GM12878 (cell line): ENCODE results near the gene SMPD3. TPM values are rescaled to one million over a fixed set of nuclear protein-coding genes. Genes with fewer than 3 reads are reported as not detected.

Source experiments
- ATAC-seq: fragments of 200-7000 bp; cut with Tn5 transposase; 3 replicates; pipeline ENCODE4 v1.9.1; 2020; ENCODE audit warnings: mild to moderate bottlenecking, moderate library complexity
- BruUV-seq: library from RNA; stranded (reverse); fragments of 400-500 nt; replicated peaks from 2 replicates; lab custom pipeline; 2021; lab: Mats Ljungman, UMichigan
- CTCF ChIA-PET: fragments of 300-600 bp; sonication (Branson Sonifier 250); formaldehyde crosslinking; extraction: SDS; loops from one replicate; lab custom pipeline; 2021; ENCODE audit warnings: inconsistent platforms; lab: Yijun Ruan, JAX
- POLR2A ChIA-PET: fragments of 350-600 bp; formaldehyde crosslinking; extraction: SDS; loops from one replicate; lab custom pipeline; 2021; ENCODE audit warnings: inconsistent platforms; lab: Charles Lee
- RAD21 ChIA-PET: fragments of 300-600 bp; sonication (Branson Sonifier 250); formaldehyde crosslinking; loops from one replicate; lab custom pipeline; 2023; ENCODE audit warnings: antibody characterized with exemption; ENCODE audit not compliant: unreplicated experiment; lab: Charles Lee
- SMC1A ChIA-PET: fragments of 300-600 bp; sonication (Branson Sonifier 250); formaldehyde crosslinking; loops from one replicate; lab custom pipeline; 2023; ENCODE audit not compliant: unreplicated experiment, uncharacterized antibody; lab: Charles Lee
- DNase-seq: peaks from one replicate; pipeline ENCODE4 v3.0.0-alpha.2; 2011; ENCODE audit warnings: low read depth, low spot score
- FAIRE-seq: peaks from 3 replicates; lab custom pipeline; 2011; peaks lifted over from hg19 to GRCh38; lab: Jason Lieb, UNC
- H2AFZ ChIP-seq: 2 replicates; pipeline ENCODE4 v1.6.0; 2011; ENCODE audit warnings: low read depth, low read length, control low read depth; ENCODE audit not compliant: control insufficient read depth
- H3K27ac ChIP-seq: 2 replicates; pipeline ENCODE4 v1.5.1; 2011; ENCODE audit warnings: control low read depth; ENCODE audit not compliant: control insufficient read depth, insufficient read depth
- H3K27me3 ChIP-seq, 2 experiments: replicated peaks in 1 of 2; 2 replicates each; pipeline versions ENCODE4 v1.6.0 to v1.6.1; 2011; ENCODE audit warnings: low read length in 1 of 2; ENCODE audit not compliant: control insufficient read depth in 2 of 2, insufficient read depth in 2 of 2
- H3K36me3 ChIP-seq, 2 experiments: 2 replicates each; pipeline ENCODE4 v1.5.1; 2011; ENCODE audit warnings: low read length in 1 of 2; ENCODE audit not compliant: control insufficient read depth in 2 of 2, insufficient read depth in 2 of 2
- H3K4me1 ChIP-seq: 2 replicates; pipeline ENCODE4 v1.6.1; 2011; ENCODE audit warnings: mild to moderate bottlenecking, low read length, moderate library complexity, mixed read lengths; ENCODE audit not compliant: control insufficient read depth, insufficient read depth
- H3K4me2 ChIP-seq: 2 replicates; pipeline ENCODE4 v1.6.0; 2011; ENCODE audit warnings: control low read depth; ENCODE audit not compliant: control insufficient read depth, insufficient read depth
- H3K4me3 ChIP-seq: fragments of 200-600 bp; sonication (generic); 2 replicates; pipeline ENCODE4 v1.5.1; 2016
- H3K79me2 ChIP-seq: 2 replicates; pipeline ENCODE4 v1.6.0; 2011; ENCODE audit warnings: low read length; ENCODE audit not compliant: control insufficient read depth, insufficient read depth
- H3K9ac ChIP-seq: 2 replicates; pipeline ENCODE4 v1.8.0; 2011; ENCODE audit warnings: low read length, control low read depth, mixed read lengths; ENCODE audit not compliant: control insufficient read depth, insufficient read depth
- H3K9me3 ChIP-seq: replicated peaks from 3 replicates; pipeline ENCODE4 v1.5.1; 2011; ENCODE audit warnings: mild to moderate bottlenecking, low read length; ENCODE audit not compliant: control insufficient read depth, insufficient read depth
- H4K20me1 ChIP-seq: 2 replicates; pipeline ENCODE4 v1.6.0; 2011; ENCODE audit not compliant: control insufficient read depth, insufficient read depth
- EP300 ChIP-seq, 2 experiments: fragments of 150-350 bp in 1 of 2; IDR thresholded peaks; 2 replicates each; pipeline ENCODE4 v1.6.1; 2011 to 2012; ENCODE audit warnings: low read depth in 2 of 2, low read length in 2 of 2, borderline replicate concordance in 1 of 2, improper control_type of control experiment in 1 of 2, inconsistent platforms in 1 of 2; ENCODE audit not compliant: control insufficient read depth in 1 of 2
- IKZF1 ChIP-seq: fragments of 450-650 bp; conservative IDR thresholded peaks from 2 replicates; pipeline ENCODE4 v1.6.1; 2017; ENCODE audit warnings: antibody characterized with exemption, mild to moderate bottlenecking
- IKZF2 ChIP-seq, 2 experiments: fragments of 450-650 bp; IDR thresholded peaks; 2 replicates each; pipeline ENCODE4 v1.6.1; 2017; ENCODE audit warnings: mild to moderate bottlenecking in 2 of 2, moderate library complexity in 2 of 2
- RAD51 ChIP-seq: fragments of 450-650 bp; IDR thresholded peaks from 2 replicates; pipeline ENCODE4 v1.6.1; 2016; ENCODE audit warnings: moderate library complexity, mild to moderate bottlenecking, inconsistent platforms
- RB1 ChIP-seq: fragments of 450-650 bp; formaldehyde crosslinking; IDR thresholded peaks from 2 replicates; pipeline ENCODE4 v1.6.1; 2017; ENCODE audit warnings: mild to moderate bottlenecking, borderline replicate concordance
- RFX5 ChIP-seq: IDR thresholded peaks from 2 replicates; pipeline ENCODE4 v1.6.1; 2011; ENCODE audit warnings: low read depth, low read length, improper control_type of control experiment
- SUZ12 ChIP-seq: fragments of 200-600 bp; sonication (generic); IDR thresholded peaks from one replicate; pipeline ENCODE4 v1.6.1; 2018; ENCODE audit warnings: antibody characterized with exemption, mild to moderate bottlenecking; ENCODE audit not compliant: unreplicated experiment
- WGBS: methylation state at CpG from one replicate; pipeline ENCODE4 v1.1.6; 2016; ENCODE audit warnings: low lambda C conversion rate; ENCODE audit not compliant: insufficient replicate concordance, insufficient coverage; ENCODE audit errors: missing lambda C conversion rate; 5-methylcytosine and 5-hydroxymethylcytosine counted together
- in situ Hi-C: fragments of 300-500 bp; cut with MboI; formaldehyde crosslinking; loops from 9 replicates; pipeline ENCODE4 v1.14.3; 2018; ENCODE audit warnings: mixed read lengths
- intact Hi-C: fragments of 100-400 bp; cut with micrococcal nuclease; formaldehyde crosslinking; loops from one replicate; pipeline ENCODE4 v1.14.2; 2022; ENCODE audit not compliant: unreplicated experiment
- polyA plus RNA-seq, 11 experiments: library from polyadenylated mRNA; depleted of rRNA in 4 of 11; unstranded in 6 of 11; stranded (reverse) in 5 of 11; fragments of >200 nt; fragmentation: Nextera tagmentation in 4 of 11; fragmentation: Illumina TruSeq in 1 of 11; extraction: Ambion mirVana in 4 of 11; extraction: Trizol in 1 of 11; gene quantifications; 1 replicate in 1 of 11; 2 replicates in 10 of 11; pipeline versions ENCODE4 v1.2.1 to v1.2.3, GENCODE V29; 2011 to 2016; ENCODE audit warnings: inconsistent platforms in 2 of 11, missing spikeins in 2 of 11, low read depth in 1 of 11
- total RNA-seq, 4 experiments: library from RNA; depleted of rRNA in 3 of 4; stranded (reverse); fragments of >200 nt in 3 of 4; fragmentation: Illumina TruSeq in 1 of 4; extraction: Trizol in 1 of 4; gene quantifications; 2 replicates each; pipeline versions ENCODE4 v1.2.1 to v1.2.3, GENCODE V29; 2013 to 2021
- TF ChIP-seq, protein P1 (sequence below): fragments of 450-650 bp; IDR thresholded peaks from 2 replicates; pipeline ENCODE4 v1.6.1; 2014; ENCODE audit warnings: mild to moderate bottlenecking
- TF ChIP-seq, protein P2 (sequence below): fragments of 450-650 bp; IDR thresholded peaks from 2 replicates; pipeline ENCODE4 v1.6.1; 2017; ENCODE audit warnings: mild to moderate bottlenecking, low read depth, inconsistent platforms; ENCODE audit not compliant: poor library complexity, severe bottlenecking
- TF ChIP-seq, protein P3 (sequence below): fragments of 450-650 bp; formaldehyde crosslinking; IDR thresholded peaks from 2 replicates; pipeline ENCODE4 v1.5.0; 2022; ENCODE audit warnings: mild to moderate bottlenecking, missing genetic modification characterization
- TF ChIP-seq, protein P4 (sequence below): IDR thresholded peaks from 2 replicates; pipeline ENCODE4 v1.6.1; 2012; ENCODE audit warnings: low read depth, low read length, improper control_type of control experiment

The SMPD3 gene
- total and polyA plus RNA-seq, 10 of the 15 experiments (the other 5 are each of a cell fraction or from before 2014, with no cell fraction given), result 0.04 to 2.0 (median 1.2) TPM

DNA sequence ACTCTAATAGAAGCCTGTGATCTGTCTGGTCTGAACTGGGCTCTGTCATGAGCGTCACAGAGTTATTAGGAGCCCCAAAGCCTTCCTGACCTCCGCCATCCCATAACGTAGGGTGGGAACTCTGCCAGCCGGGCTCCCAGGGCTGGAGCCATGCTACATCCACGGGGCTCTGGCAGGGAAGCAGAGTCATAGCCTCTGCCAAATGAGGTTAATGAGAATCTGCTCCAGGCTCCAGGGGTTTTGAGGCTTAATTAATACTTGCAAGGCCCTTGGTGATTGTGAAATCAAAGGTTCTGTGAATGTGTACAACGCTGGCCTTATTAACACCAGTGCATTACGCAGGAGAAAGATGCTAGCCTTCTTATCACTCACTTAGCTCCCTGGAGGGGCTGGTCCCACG lies 48.4 kb upstream of the SMPD3 start:
- TF ChIP-seq IKZF2 (IDR thresholded peaks at IDR 0.05), result no peak
- no peak for TF ChIP-seq RAD51
- TF ChIP-seq, protein P1, sequence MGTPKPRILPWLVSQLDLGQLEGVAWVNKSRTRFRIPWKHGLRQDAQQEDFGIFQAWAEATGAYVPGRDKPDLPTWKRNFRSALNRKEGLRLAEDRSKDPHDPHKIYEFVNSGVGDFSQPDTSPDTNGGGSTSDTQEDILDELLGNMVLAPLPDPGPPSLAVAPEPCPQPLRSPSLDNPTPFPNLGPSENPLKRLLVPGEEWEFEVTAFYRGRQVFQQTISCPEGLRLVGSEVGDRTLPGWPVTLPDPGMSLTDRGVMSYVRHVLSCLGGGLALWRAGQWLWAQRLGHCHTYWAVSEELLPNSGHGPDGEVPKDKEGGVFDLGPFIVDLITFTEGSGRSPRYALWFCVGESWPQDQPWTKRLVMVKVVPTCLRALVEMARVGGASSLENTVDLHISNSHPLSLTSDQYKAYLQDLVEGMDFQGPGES, result no peak
- no peak for TF ChIP-seq SUZ12
- TF ChIP-seq, protein P2, sequence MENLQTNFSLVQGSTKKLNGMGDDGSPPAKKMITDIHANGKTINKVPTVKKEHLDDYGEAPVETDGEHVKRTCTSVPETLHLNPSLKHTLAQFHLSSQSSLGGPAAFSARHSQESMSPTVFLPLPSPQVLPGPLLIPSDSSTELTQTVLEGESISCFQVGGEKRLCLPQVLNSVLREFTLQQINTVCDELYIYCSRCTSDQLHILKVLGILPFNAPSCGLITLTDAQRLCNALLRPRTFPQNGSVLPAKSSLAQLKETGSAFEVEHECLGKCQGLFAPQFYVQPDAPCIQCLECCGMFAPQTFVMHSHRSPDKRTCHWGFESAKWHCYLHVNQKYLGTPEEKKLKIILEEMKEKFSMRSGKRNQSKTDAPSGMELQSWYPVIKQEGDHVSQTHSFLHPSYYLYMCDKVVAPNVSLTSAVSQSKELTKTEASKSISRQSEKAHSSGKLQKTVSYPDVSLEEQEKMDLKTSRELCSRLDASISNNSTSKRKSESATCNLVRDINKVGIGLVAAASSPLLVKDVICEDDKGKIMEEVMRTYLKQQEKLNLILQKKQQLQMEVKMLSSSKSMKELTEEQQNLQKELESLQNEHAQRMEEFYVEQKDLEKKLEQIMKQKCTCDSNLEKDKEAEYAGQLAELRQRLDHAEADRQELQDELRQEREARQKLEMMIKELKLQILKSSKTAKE, result no peak
- TF ChIP-seq, protein P3, sequence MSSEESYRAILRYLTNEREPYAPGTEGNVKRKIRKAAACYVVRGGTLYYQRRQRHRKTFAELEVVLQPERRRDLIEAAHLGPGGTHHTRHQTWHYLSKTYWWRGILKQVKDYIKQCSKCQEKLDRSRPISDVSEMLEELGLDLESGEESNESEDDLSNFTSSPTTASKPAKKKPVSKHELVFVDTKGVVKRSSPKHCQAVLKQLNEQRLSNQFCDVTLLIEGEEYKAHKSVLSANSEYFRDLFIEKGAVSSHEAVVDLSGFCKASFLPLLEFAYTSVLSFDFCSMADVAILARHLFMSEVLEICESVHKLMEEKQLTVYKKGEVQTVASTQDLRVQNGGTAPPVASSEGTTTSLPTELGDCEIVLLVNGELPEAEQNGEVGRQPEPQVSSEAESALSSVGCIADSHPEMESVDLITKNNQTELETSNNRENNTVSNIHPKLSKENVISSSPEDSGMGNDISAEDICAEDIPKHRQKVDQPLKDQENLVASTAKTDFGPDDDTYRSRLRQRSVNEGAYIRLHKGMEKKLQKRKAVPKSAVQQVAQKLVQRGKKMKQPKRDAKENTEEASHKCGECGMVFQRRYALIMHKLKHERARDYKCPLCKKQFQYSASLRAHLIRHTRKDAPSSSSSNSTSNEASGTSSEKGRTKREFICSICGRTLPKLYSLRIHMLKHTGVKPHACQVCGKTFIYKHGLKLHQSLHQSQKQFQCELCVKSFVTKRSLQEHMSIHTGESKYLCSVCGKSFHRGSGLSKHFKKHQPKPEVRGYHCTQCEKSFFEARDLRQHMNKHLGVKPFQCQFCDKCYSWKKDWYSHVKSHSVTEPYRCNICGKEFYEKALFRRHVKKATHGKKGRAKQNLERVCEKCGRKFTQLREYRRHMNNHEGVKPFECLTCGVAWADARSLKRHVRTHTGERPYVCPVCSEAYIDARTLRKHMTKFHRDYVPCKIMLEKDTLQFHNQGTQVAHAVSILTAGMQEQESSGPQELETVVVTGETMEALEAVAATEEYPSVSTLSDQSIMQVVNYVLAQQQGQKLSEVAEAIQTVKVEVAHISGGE (CRISPR knock-in tag), result no peak
- no peak for TF ChIP-seq RFX5
- TF ChIP-seq RB1, result no peak
- TF ChIP-seq, protein P4, sequence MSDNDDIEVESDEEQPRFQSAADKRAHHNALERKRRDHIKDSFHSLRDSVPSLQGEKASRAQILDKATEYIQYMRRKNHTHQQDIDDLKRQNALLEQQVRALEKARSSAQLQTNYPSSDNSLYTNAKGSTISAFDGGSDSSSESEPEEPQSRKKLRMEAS, result no peak
- no peak for TF ChIP-seq IKZF1
- TF ChIP-seq EP300 (IDR thresholded peaks at IDR 0.05; ENCODE audit: borderline replicate concordance in 1 of 2, control insufficient read depth in 1 of 2, low read depth in 2 of 2, low read length in 2 of 2), result no peak
- TF ChIP-seq, all 136 proteins: peak for 0
- H3K27ac ChIP-seq, result no peak overlapping the region
- ATAC-seq (no peak), FAIRE-seq (no peak), DNase-seq (no peak)
- ChIA-PET CTCF (no interaction called here), POLR2A (interaction anchor here (0.7 kb wide), 1 partner anchor 14 kb away, joined by 8 read pairs; no protein-coding TSS in a partner anchor), SMC1A (no interaction called here), RAD21 (no interaction called here)
- H3K9ac ChIP-seq, result no peak overlapping the region
- no peaks in the 10 kb centered on the region for H4K20me1 ChIP-seq
- 62% methylated on average over 8 of the region's 8 CpGs for WGBS
- H3K9me3 ChIP-seq, result no peaks in the 10 kb centered on the region; the same call in 1 of the 3 replicates
- H3K4me1 ChIP-seq, result peaks cover 2% of the 10 kb centered on the region
- H2AFZ ChIP-seq, result no peak overlapping the region
- H3K27me3 ChIP-seq, result no peaks in the 10 kb centered on the region
- intact Hi-C loops, result no loop called here
- no peaks in the 10 kb centered on the region for H3K79me2 ChIP-seq
- BruUV-seq, result no TSS peak
- H3K36me3 ChIP-seq, result no peaks in the 10 kb centered on the region
- no peak overlapping the region for H3K4me2 ChIP-seq
- H3K4me3 ChIP-seq, result no peak overlapping the region
- in situ Hi-C loops, result no loop called here
